ENCODE results near the gene CD7.

Gene CD7

DNA sequence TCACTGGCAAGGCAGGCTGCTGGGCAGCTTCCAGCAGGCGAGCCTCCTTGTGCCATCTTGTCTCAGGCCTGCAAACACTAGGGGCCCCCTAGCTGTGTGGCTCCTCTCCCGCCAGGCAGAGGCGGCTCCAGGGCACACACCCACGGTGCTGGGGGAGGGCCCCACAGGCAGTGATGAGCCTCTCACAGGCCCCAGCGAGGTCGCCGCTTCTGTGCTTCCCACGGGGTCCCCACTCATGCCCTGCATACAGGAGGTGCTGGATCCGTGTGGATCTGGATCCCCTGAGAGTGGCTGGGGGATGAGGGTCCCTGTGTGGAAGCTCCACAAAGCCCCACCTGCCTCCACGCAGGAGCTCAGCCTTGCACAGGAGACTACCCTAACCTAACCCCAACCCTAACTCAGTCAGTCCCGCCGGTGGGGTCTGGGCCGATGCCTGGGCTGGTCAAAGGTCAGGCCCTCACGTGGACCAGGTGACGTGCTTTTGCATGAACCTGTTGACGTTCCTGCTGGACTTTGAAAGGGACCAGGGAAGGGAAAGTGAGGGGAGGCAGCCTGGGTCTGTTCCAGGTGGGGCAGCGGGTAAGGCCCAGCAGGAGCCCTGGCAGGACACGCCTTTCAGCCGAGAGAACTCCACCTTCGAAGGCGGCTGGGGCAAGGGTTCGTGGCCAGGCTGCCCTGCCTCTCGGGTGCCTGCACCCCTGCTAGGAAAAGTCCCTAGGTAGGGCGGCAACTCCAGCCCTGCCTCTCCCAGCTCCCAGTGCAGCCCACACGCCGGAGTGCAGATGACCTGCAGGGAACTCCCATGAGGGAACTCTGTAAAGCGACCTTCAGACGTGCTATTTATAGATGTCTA, 11.0 kb upstream of the CD7 start:
- no peak for DNase-seq (ENCODE audit: low read depth in 2 of 2)

DNA sequence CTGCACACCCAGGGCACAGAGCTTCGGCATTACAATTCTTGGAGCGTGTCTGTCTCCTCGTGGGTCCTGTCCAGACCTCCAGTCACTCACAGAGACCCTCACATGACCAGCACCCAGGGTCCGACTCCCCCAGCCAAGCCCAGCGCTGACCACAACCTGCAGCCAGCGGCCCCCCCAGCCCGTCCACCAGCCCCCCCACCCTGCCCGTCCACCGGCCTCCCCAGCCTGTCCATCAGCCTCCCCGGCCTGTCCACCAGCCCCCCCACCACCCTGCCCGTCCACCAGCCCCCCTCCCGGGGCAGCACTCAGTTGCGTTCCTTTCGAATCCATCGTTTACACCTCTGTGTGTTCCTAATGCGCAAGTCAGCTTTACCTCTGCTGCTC, 10.3 kb upstream of the CD7 start:
- no peak for DNase-seq (ENCODE audit: low read depth in 2 of 2)

DNA sequence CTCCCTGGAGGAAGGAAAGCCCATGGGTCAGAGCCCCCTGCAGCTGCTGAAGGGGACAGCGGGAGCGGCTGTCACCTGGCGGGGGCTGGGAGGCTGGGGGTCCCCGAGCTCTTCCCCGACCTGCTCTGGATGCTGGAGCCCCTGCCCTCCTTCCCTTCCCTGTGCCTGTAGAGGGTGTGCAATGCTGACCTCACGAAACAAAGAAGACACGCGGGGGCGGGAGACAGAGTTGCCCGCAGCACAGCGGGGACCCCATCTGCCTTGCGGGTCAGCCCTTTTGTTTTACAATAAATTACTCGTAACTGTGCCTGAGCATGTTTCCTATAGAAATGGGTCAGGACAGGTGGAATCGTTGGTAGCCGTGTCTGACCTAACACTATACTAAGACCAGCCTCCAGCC, 9.9 kb upstream of the CD7 start:
- no peak for DNase-seq (ENCODE audit: low read depth in 2 of 2)

DNA sequence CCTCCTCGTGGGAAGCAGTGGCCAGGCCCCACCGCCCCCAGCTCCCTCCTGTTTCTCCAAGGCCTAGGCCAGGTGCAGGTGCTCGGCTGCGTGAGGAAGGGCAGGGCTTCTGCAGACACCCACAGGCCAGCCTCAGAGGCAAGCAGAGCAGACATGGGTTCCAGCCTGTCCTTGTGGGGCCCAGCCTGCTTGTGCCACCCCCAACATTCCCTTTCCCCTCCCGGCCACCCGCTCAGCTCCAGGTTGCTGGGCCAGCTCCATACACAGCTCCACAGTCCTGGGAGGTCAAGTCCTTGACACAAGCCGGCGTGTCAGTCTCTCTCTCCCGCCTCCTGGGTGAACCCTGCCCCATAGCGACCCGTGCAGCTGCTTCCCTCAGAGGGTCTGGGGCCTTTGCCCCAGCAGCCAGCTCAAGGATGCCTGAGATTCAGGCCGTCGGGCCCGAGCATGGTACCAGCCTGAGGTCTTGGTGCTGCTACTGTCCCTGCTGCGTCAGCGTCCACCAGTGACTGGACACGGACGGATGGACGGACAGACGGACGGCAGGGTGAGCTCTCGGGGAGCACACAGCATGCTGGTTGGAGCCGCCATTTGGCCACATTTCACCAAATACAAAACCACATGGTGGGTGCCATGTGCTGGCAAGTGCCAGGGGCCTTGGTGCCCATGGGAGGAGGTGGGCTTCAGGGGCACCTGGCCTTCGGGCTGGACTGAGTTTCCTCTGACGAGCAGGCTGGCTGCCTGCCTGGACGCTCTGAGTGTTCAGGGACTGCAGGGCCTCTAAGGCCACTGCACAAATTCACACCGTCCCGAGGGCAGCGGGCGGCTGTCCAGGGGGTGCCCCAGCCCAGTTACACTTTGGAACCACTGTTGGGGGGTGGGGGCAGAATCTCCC, 8.1 kb upstream of the CD7 start:
- no peak for DNase-seq (ENCODE audit: low read depth in 2 of 2)

DNA sequence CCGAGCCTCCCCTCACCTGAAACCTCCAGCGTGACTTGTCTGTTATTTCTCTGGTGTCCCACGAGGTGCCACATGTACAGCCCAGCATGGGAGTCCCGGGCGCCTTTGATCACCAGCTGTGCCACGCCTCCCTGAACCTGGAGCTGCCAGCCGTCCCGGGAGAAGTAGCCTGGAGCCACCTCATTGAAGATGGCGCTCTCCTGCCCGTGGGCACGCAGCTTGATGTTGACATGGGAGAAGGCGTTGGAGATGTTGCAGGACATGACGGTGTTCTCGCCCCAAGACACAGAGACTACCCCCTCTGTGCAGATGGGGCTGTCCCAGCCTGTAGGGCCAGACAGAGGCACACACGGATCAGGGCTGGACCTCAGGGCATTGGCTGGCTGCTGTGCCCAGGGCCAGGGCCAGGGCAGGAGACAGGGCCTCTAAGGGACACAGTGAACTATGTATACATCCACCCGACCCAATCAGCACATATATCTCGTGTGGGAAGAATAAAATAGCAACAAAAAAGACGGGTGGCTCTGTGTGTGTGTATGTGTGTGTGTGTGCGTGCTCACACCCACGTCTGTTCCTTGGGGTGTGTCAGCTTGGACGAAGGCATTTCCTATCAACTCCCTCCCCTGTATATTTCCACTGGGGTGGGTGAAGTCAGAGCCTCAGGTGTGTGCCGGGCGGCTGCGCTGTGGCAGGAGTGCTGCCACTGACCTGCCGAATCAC, 7.3 kb upstream of the CD7 start:
- no peak for DNase-seq (ENCODE audit: low read depth in 2 of 2)

- no peak for DNase-seq (ENCODE audit: low read depth in 2 of 2)
Measured at GRCh38 chr17:82323514-82324234, 6.3 kb upstream of the CD7 start.

DNA sequence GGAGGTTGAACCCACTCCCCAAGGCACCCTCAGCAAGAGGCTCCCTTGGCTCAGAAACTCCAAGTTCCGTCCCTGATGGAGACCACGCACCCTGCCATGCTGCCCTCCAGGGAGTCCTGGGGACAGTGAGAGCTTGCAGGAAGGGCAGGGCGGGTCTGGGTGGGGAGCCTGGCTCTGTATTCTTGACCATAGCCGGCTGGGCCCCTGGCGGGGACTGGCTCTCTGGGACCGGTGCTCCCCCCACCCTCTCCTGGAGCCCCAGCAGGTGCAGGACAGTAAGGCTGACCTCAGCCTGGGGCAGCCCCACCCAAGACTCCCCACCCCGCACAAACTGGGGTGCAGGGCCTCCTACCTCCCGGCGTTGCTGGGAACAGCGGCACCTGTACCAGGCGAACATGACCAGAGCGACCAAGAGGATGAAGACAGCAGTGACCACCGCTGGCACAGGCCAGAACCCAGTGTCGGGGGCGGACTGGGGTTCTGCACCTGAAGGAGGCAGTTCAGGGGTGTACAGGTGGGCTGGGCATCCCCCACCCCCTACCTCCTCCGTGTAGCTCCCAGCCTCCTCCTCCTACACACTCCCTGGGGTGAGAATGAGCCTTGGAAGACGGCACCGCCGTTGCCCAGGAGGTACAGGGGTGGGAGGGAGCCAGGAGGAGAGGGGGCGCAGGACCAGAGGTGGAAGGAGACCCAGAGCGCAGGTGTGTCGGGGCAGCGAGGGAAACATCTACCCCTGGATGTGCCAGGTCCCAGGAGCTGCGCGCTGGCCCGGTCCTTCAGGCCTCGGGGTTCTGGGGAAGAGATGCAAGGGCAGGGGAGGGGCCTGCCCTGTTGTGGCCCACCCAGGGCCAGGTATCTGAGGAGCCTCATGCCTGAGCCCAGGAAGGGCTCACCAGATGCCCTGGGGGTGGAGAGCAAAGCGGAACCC, 5.4 kb upstream of the CD7 start:
- DNase-seq (ENCODE audit: low read depth in 2 of 2): no peak

DNA sequence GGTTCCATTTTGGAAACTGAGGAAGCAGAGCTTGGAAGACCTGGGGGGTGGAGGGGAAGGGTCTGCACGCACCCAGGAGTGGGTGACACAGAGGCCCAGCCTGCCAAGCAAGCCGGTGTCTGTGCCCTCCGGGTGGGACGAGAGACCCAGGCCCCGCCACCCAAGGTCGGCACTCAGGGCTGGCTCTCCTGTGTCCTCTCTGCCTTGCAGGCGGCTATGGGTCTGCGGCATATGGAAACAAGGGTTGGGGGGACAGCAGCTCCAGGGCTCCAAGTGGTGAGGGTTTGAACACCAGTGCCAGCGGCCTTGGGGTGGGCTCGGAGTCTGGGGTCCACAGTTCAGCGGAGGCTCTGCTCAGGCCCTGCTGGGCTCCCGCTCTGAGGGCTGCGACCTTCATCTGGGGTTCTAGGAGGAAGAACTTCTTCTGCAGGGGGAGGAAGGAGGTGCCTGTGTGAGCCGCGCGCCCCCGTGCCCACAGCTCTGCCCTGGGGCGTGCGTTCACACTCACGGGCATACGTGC, 4.6 kb upstream of the CD7 start:
- no peak for DNase-seq (ENCODE audit: low read depth in 2 of 2)

- DNase-seq (ENCODE audit: low read depth in 2 of 2): peak; percentile 64 to 80
Measured at GRCh38 chr17:82320956-82321927, 3.8 kb upstream of the CD7 start.

DNA sequence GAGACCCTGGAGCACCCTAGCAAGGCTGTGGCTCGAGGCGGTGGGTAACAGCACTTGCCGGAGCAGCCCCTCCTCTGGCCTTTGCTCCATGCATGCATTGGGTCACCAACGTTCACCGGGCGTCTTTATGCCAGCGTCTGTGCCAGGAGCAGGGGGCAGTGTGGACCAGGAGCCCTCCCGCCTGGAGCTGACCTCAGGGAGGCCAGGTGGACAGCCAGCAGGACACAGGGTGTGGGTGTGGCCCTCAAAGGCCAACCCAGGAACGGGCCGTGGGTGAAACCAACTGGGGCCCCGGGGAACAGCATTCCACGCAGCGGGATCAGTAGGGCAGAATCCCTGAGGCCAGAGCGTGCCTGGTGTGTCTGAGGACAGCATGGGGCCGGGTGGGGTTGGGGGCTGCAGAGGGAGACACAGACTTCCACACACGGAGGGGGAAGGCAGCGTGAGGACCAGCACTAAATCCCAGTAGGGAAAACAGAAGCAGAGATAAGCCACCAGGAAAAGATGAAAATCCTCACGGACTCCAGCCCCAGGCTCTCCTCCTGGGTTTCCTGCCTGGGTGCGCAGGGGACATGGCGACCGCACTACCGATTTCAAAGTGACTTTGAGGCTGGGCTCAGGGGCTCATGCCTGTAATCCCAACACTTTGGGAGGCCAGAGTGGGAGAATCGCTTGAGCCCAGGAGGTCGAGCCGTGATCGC, 2.9 kb upstream of the CD7 start:
- DNase-seq (ENCODE audit: low read depth in 2 of 2): no peak

DNA sequence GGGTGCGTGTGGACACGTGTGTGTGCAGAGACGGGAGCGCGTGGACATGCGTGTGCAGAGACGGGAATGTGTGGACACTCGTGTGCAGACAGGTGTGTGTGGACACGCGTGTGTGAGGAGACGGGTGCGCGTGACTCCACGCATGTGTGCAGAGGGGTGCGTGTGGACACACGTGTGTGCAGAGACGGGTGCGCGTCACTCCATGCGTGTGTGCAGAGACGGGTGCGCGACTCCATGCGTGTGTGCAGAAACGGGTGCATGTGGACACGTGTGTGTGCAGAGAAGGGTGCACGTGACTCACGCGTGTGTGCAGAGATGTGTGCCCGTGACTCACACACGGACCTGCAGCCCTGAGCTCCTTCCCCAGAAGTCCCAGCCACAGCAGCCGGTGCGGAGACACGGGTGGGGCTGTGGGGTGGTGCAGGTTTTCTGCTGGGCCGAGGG, 2.2 kb upstream of the CD7 start:
- no peak for DNase-seq (ENCODE audit: low read depth in 2 of 2)

- no peak for DNase-seq (ENCODE audit: low read depth in 2 of 2)
Measured at GRCh38 chr17:82318772-82319606, 1.6 kb upstream of the CD7 start.

DNA sequence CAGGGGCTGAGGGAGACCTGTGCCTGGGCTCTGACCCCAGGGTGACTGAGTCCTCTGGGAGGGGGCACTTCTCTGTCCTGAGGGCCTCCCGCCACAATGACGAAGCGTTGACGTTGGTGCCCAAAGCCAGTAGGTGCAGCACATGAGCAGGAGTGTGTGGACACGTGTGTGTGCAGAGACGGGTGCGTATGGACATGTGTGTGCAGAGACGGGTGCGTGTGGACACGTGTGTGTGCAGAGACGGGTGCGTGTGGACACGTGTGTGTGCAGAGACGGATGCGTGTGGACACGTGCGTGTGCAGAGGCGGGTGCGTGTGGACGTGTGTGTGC, 726 bp upstream of the CD7 start:
- DNase-seq (ENCODE audit: low read depth in 2 of 2): no peak

DNA sequence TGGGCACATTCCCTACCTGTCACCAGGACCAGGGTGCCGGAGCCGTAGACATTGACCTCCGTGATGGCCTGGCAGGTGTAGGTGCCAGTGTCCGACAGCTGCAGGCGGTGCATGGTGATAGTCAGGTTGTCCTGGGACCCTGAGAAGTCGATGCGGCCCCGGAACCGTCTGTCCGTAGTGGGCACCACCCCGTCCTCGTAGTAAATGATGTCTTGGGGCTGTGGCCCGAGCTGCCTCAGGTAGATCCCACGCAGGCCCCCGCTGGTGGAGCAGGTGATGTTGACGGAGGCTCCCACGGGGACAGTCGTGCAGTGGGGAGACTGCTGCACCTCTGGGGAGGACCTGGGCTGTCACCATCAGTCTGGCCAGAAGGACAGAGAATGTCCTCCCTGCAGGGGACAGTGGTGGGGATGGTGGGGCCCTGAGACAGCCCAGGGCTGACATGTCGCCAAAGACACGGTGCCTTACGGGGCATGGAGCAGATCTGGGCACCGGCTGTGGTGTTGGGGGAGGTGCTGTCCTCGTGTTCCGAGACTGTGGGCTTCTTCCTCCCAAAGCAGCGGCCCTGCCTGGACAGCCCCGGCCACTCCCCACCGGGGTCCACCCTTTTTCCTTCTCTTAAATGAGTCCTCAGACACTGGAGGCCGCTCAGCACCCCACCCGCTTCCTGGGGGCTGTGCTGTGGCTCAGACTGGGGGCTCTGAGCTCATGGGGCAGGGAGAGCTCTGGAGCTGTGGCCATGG, 586 bp downstream of the CD7 start:
- DNase-seq (ENCODE audit: low read depth in 2 of 2): no peak

- no peak for DNase-seq (ENCODE audit: low read depth in 2 of 2)
Measured at GRCh38 chr17:82315703-82316358, 1.6 kb downstream of the CD7 start.

Data from activated CD8-positive, alpha-beta memory T cell treated with anti-CD3 and anti-CD28 coated beads for 4 hours (primary cell).